ENCODE measurements around the gene MPHOSPH9. TPM values are rescaled to one million over a fixed set of nuclear protein-coding genes. Genes with fewer than 3 reads are reported as not detected.

The MPHOSPH9 gene
- polyA plus RNA-seq, 3 donors = 6.3 to 14.1 (median 9.2) TPM

- Mint-ChIP-seq H3K27ac (no peak overlapping the region), H3K4me1 (peaks cover 10% of the 10 kb centered on the region)
- H3K27ac ChIP-seq (ENCODE audit: low read depth in 1 of 2, low read length in 2 of 2) = no peak overlapping the region
These were observed 105.8 kb downstream of the MPHOSPH9 start for GRCh38 chr12:123127182-123127495.

GRCh38 chr12:123126294-123127181 is 106.4 kb downstream of the MPHOSPH9 start:
- no peak for TF ChIP-seq CTCF (IDR thresholded peaks at IDR 0.05)
- Mint-ChIP-seq H3K4me3 (no peak overlapping the region), H3K4me1 (peaks cover 8% of the 10 kb centered on the region), H3K36me3 (no peaks in the 10 kb centered on the region), H3K27me3 (ENCODE audit: low read depth in 3 of 3) (peaks cover 0 to 2% (median 0%) of the 10 kb centered on the region in 3 donors), H3K9me3 (peaks cover 0 to 1% (median 0%) of the 10 kb centered on the region in 7 donors), H3K27ac (no peak overlapping the region)
- peaks cover 0 to 5% of the 10 kb centered on the region in 2 donors for H3K4me1 ChIP-seq (ENCODE audit: control insufficient read depth in 1 of 2, insufficient read depth in 2 of 2, low read length in 2 of 2)
- no peak overlapping the region for H3K4me3 ChIP-seq (replicated peaks in 1 of 3; ENCODE audit: low read depth in 2 of 3, low read length in 3 of 3)
- intact Hi-C loops (cut with micrococcal nuclease) = no loop called here
- H3K27me3 ChIP-seq (ENCODE audit: control insufficient read depth in 2 of 2, insufficient read depth in 2 of 2, low read length in 2 of 2) = no peaks in the 10 kb centered on the region
- WGBS (ENCODE audit: insufficient coverage) = 100% methylated on average over 2 of the region's 6 CpGs
- no peaks in the 10 kb centered on the region for H3K9me3 ChIP-seq (replicated peaks in 1 of 2; ENCODE audit: control insufficient read depth in 1 of 2, insufficient read depth in 1 of 2, low read length in 2 of 2)
- H3K9ac ChIP-seq (ENCODE audit: insufficient read depth, low read length, poor library complexity, severe bottlenecking) = no peak overlapping the region
- no peaks in the 10 kb centered on the region for H3K79me2 ChIP-seq (ENCODE audit: insufficient read depth, low read length)
- H3K27ac ChIP-seq (ENCODE audit: low read depth in 1 of 2, low read length in 2 of 2) = no peak overlapping the region
- H4K20me1 ChIP-seq (ENCODE audit: insufficient read depth, low read length) = no peaks in the 10 kb centered on the region
- no peak for DNase-seq
- H3K36me3 ChIP-seq (replicated peaks in 1 of 2; ENCODE audit: control insufficient read depth in 1 of 2, insufficient read depth in 2 of 2, low read length in 2 of 2) = no peaks in the 10 kb centered on the region
- no peak overlapping the region for H3K4me2 ChIP-seq (replicated peaks; ENCODE audit: extremely low read depth, low read length, poor library complexity, severe bottlenecking)
- peak overlapping the region; percentile 1 for H2AFZ ChIP-seq (ENCODE audit: insufficient read depth, low read depth, low read length, poor library complexity, severe bottlenecking)

More at GRCh38 chr12:123127182-123127495, 105.8 kb downstream of the MPHOSPH9 start:
- Mint-ChIP-seq H3K27me3 (ENCODE audit: low read depth in 3 of 3) (peaks cover 0 to 2% (median 0%) of the 10 kb centered on the region in 3 donors), H3K36me3 (no peaks in the 10 kb centered on the region), H3K9me3 (peaks cover 0 to 1% (median 0%) of the 10 kb centered on the region in 7 donors), H3K4me3 (no peak overlapping the region)
- intact Hi-C loops (cut with micrococcal nuclease) = no loop called here
- H3K4me1 ChIP-seq (ENCODE audit: control insufficient read depth in 1 of 2, insufficient read depth in 2 of 2, low read length in 2 of 2) = peaks cover 0 to 5% of the 10 kb centered on the region in 2 donors
- H2AFZ ChIP-seq (ENCODE audit: insufficient read depth, low read depth, low read length, poor library complexity, severe bottlenecking) = no peak overlapping the region
- no peaks in the 10 kb centered on the region for H3K36me3 ChIP-seq (replicated peaks in 1 of 2; ENCODE audit: control insufficient read depth in 1 of 2, insufficient read depth in 2 of 2, low read length in 2 of 2)
- H3K9ac ChIP-seq (ENCODE audit: insufficient read depth, low read length, poor library complexity, severe bottlenecking) = no peak overlapping the region
- TF ChIP-seq CTCF (IDR thresholded peaks at IDR 0.05) = no peak
- H3K27me3 ChIP-seq (ENCODE audit: control insufficient read depth in 2 of 2, insufficient read depth in 2 of 2, low read length in 2 of 2) = no peaks in the 10 kb centered on the region
- H3K79me2 ChIP-seq (ENCODE audit: insufficient read depth, low read length) = no peaks in the 10 kb centered on the region
- H3K4me2 ChIP-seq (replicated peaks; ENCODE audit: extremely low read depth, low read length, poor library complexity, severe bottlenecking) = no peak overlapping the region
- WGBS (ENCODE audit: insufficient coverage) = 99% methylated on average over 6 of the region's 6 CpGs
- no peaks in the 10 kb centered on the region for H4K20me1 ChIP-seq (ENCODE audit: insufficient read depth, low read length)
- DNase-seq = no peak
- H3K4me3 ChIP-seq (replicated peaks in 1 of 3; ENCODE audit: low read depth in 2 of 3, low read length in 3 of 3) = no peak overlapping the region
- H3K9me3 ChIP-seq (replicated peaks in 1 of 2; ENCODE audit: control insufficient read depth in 1 of 2, insufficient read depth in 1 of 2, low read length in 2 of 2) = no peaks in the 10 kb centered on the region

Data from CD14-positive monocyte (primary cell).